ENCODE results near the gene ME3.

DNA sequence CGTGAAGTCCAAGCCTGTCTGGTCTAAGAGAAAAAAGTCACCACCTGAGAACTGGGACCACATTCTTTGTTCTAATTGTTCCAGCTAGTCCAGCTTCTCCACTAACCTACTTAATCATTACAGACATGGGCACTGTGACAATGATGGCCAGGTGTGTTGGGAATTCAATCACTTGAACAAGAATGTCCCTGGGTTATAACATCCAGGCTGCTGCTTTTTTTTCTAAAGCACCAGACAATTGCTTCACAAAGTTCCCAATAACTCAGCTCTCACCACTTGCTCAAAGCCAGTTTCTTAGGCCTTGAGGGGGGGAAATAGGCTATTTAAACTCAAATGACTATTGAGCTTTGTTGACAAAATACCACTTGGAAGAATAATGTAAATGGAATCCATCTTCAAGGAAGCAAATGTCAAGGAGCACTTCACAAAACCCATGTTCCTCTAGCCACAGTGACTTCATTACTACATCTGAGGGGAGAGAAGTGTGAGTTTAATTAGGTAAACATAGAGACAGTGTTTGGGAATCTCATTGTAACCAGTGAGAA lies 80.3 kb downstream of the ME3 start:
- TF ChIP-seq, protein P1, sequence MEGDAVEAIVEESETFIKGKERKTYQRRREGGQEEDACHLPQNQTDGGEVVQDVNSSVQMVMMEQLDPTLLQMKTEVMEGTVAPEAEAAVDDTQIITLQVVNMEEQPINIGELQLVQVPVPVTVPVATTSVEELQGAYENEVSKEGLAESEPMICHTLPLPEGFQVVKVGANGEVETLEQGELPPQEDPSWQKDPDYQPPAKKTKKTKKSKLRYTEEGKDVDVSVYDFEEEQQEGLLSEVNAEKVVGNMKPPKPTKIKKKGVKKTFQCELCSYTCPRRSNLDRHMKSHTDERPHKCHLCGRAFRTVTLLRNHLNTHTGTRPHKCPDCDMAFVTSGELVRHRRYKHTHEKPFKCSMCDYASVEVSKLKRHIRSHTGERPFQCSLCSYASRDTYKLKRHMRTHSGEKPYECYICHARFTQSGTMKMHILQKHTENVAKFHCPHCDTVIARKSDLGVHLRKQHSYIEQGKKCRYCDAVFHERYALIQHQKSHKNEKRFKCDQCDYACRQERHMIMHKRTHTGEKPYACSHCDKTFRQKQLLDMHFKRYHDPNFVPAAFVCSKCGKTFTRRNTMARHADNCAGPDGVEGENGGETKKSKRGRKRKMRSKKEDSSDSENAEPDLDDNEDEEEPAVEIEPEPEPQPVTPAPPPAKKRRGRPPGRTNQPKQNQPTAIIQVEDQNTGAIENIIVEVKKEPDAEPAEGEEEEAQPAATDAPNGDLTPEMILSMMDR (IDR thresholded peaks at IDR 0.05) = no peak
- no peak for TF ChIP-seq POLR2A (IDR thresholded peaks at IDR 0.05)
